Activated CD8-positive, alpha-beta T cell treated with anti-CD3 and anti-CD28 coated beads, Interleukin-2, amount 10 ng/mL, durations not matched to agents 7 days and 5 days (primary cell): ENCODE results near the gene CES5A. TPM values are rescaled to one million over a fixed set of nuclear protein-coding genes. Genes with fewer than 3 reads are reported as not detected.
"Not testable (repeated sequence)": the region's sequence is repeated elsewhere in the genome, so short reads cannot be mapped to it uniquely, and the experiment has no call there.

Experiments used
- ATAC-seq: fragments of 150-1000 bp; cut with Tn5 transposase; one replicate; pipeline ENCODE4 v1.10.0; 2021; ENCODE audit warnings: moderate library complexity
- CTCF ChIA-PET: fragments of 350-600 bp; sonication (Branson Sonifier 250); formaldehyde crosslinking; loops from one replicate; lab custom pipeline; 2021; ENCODE audit warnings: antibody characterized with exemption; lab: Charles Lee
- POLR2A ChIA-PET: fragments of 350-600 bp; sonication (Branson Sonifier 250); formaldehyde crosslinking; loops from one replicate; lab custom pipeline; 2021; ENCODE audit warnings: antibody characterized with exemption; lab: Charles Lee
- DNase-seq: peaks from one replicate; pipeline ENCODE4 v3.0.0-alpha.2; 2020
- H3K27ac Mint-ChIP-seq: one replicate; pipeline ENCODE4 v1.8.0; 2021; ENCODE audit warnings: mild to moderate bottlenecking, mixed read lengths
- H3K27me3 Mint-ChIP-seq: one replicate; pipeline ENCODE4 v1.8.0; 2021; ENCODE audit warnings: low read depth, mixed read lengths
- H3K36me3 Mint-ChIP-seq: one replicate; pipeline ENCODE4 v1.8.0; 2021; ENCODE audit warnings: low read depth, mixed read lengths
- H3K4me1 Mint-ChIP-seq: one replicate; pipeline ENCODE4 v1.8.0; 2021; ENCODE audit warnings: low read depth, mixed read lengths
- H3K4me3 Mint-ChIP-seq: one replicate; pipeline ENCODE4 v1.8.0; 2021; ENCODE audit warnings: mild to moderate bottlenecking, mixed read lengths
- H3K9me3 Mint-ChIP-seq: one replicate; pipeline ENCODE4 v1.8.0; 2022; ENCODE audit warnings: mixed read lengths; ENCODE audit not compliant: insufficient read depth
- total RNA-seq, 2 experiments: library from RNA; stranded (reverse); gene quantifications; one replicate each; pipeline ENCODE4 v1.2.3, GENCODE V29; 2021

Gene CES5A
- total RNA-seq = not detected

- no peaks in the 10 kb centered on the region for H3K4me1 Mint-ChIP-seq
- ChIA-PET CTCF (interaction anchor here (1.0 to 1.1 kb wide), 2 partner anchors 33 to 410 kb away, joined by 3 read pairs; no protein-coding TSS in a partner anchor), POLR2A (no interaction called here)
- H3K27me3 Mint-ChIP-seq = no peaks in the 10 kb centered on the region
- no peak within 1 kb of the TSS for H3K27ac Mint-ChIP-seq
- no peak within 1 kb of the TSS for H3K4me3 Mint-ChIP-seq
- DNase-seq (no peak), ATAC-seq (no peak)
- H3K9me3 Mint-ChIP-seq = no peaks in the 10 kb centered on the region
- H3K36me3 Mint-ChIP-seq = no peaks in the 10 kb centered on the region
These were observed at the start of gene CES5A for GRCh38 chr16:55875273-55875672. CES5A (minus strand) TSS chr16:55875373; CDS start chr16:55875221, 152 bp downstream.

DNA sequence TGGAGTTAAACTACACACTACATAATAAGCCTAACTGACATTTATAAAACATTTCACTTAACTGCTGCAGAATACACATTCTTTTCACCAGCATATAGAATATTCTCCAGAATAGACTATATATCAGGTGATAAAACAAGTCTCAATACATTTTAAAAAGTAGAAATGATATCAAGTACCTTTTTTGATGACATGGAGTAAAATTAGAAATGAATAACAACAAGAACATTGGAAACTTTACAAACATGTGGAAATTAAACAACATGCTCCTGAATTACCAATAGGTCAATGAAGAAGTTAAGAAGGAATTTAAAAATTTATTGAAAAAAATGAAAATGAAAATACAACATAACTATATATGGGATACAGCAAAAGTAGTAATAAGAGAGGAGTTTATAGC is 47.5 kb upstream of the CES5A start:
- no peak overlapping the region for H3K27ac Mint-ChIP-seq
- no peak for ATAC-seq
- POLR2A ChIA-PET = no interaction called here

GRCh38 chr16:55917373-55918160 is 42.4 kb upstream of the CES5A start:
- DNase-seq (no peak), ATAC-seq (no peak)
- POLR2A ChIA-PET = no interaction called here
- Mint-ChIP-seq H3K36me3 (no peaks in the 10 kb centered on the region), H3K27ac (no peak overlapping the region), H3K4me3 (no peak overlapping the region), H3K9me3 (no peaks in the 10 kb centered on the region), H3K4me1 (no peaks in the 10 kb centered on the region), H3K27me3 (peaks cover 9% of the 10 kb centered on the region)
- CTCF ChIA-PET = no interaction called here

More for the DNA sequence above, 47.5 kb upstream of the CES5A start:
- no peak for DNase-seq
- Mint-ChIP-seq H3K9me3 (no peaks in the 10 kb centered on the region), H3K36me3 (no peaks in the 10 kb centered on the region), H3K4me1 (no peaks in the 10 kb centered on the region), H3K4me3 (no peak overlapping the region), H3K27me3 (peaks cover 30% of the 10 kb centered on the region)
- CTCF ChIA-PET = no interaction called here

DNA sequence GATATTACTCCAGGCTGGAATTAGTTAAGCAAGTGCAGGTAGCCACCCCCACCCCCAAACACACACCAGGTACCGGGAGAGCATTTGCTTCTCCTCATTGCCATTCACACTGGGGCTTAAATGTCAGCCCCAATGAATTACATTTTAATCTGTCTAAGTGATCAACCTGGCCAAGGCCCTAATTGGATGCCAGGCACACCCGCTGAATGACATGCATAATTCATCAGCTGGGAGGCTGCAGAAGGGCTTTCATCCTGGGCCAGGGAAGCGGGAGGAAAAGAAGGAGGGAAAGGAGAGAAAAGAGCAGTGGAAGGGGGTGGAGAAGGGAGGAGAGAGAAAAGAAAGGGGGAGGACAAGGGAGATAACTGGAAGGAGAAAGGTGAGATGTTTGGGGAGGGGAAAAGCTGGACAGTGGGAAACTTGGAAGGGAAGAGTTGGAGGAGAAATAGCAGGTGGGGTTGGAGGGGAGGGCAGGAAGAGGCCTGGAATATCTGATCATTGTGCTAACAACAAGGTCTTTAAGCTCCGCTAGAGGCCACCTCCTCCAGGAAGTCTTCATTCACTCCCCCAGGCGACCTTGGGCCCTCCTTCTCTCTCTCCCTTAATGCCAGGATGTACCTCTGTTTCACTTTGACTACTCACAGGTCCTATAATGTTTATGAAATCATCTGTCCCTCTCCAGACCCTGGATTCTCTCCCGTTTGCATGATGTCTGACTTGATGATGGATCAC is 40.1 kb upstream of the CES5A start:
- no peak for ATAC-seq
- Mint-ChIP-seq H3K4me1 (no peaks in the 10 kb centered on the region), H3K4me3 (no peak overlapping the region), H3K27ac (no peak overlapping the region), H3K27me3 (no peaks in the 10 kb centered on the region), H3K9me3 (no peaks in the 10 kb centered on the region), H3K36me3 (no peaks in the 10 kb centered on the region)
- POLR2A ChIA-PET = no interaction called here
- CTCF ChIA-PET = no interaction called here
- no peak for DNase-seq

DNA sequence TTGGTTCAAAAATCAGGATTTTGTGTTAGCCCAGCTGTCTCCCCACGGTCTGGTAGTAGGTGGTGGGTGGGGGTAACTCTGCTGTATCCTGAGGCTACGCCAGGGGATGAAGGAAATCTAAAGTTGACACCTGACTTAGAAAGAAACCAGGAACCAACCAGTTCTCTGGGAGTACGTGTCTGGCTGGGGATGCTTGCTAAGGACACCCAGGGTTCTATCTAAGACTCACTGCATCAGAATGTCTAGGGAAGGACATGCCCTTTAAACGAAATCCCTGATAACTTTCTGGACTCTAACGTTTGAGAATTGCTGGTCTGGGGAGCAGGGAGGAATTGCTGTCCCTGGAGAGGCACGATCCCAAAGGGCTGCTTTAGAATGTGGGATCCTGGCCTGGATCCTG is 39.2 kb upstream of the CES5A start:
- Mint-ChIP-seq H3K27ac (no peak overlapping the region), H3K9me3 (no peaks in the 10 kb centered on the region), H3K36me3 (no peaks in the 10 kb centered on the region), H3K4me1 (no peaks in the 10 kb centered on the region), H3K4me3 (no peak overlapping the region), H3K27me3 (no peaks in the 10 kb centered on the region)
- CTCF ChIA-PET = no interaction called here
- DNase-seq (no peak), ATAC-seq (no peak)
- POLR2A ChIA-PET = no interaction called here

DNA sequence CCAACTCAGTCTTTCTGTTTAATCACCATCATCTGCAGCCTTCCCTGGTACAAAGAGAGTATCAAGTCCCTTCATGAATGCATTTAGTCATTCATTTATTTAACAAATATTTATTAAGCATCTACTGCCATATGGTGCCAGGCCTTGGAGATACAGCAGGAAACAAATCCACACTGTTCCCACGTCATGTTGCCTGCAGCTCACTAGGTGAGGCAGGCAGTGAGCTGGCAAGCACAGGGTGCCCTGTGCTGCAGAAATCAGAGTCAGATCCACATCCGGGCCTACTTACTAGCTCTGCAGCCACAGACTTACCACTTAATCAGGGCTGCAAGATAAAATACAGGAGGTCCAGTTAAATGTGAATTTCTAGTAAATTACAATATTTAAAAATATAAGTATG is 38.5 kb upstream of the CES5A start:
- no peaks in the 10 kb centered on the region for H3K36me3 Mint-ChIP-seq

GRCh38 chr16:55913121-55913520 is 37.9 kb upstream of the CES5A start:
- H3K36me3 Mint-ChIP-seq, DNase-seq, H3K4me1 Mint-ChIP-seq, CTCF ChIA-PET, POLR2A ChIA-PET, H3K27me3 Mint-ChIP-seq, H3K4me3 Mint-ChIP-seq, H3K9me3 Mint-ChIP-seq, H3K27ac Mint-ChIP-seq, ATAC-seq: not testable (repeated sequence)

More for the DNA sequence above, 38.5 kb upstream of the CES5A start:
- H3K9me3 Mint-ChIP-seq = no peaks in the 10 kb centered on the region
- ChIA-PET CTCF (no interaction called here), POLR2A (no interaction called here)
- ATAC-seq = no peak
- no peak for DNase-seq
- no peak overlapping the region for H3K4me3 Mint-ChIP-seq
- no peaks in the 10 kb centered on the region for H3K27me3 Mint-ChIP-seq
- H3K27ac Mint-ChIP-seq = no peak overlapping the region
- no peaks in the 10 kb centered on the region for H3K4me1 Mint-ChIP-seq

- no peaks in the 10 kb centered on the region for H3K9me3 Mint-ChIP-seq
- H3K27ac Mint-ChIP-seq = no peak overlapping the region
- no peak overlapping the region for H3K4me3 Mint-ChIP-seq
- H3K4me1 Mint-ChIP-seq = no peaks in the 10 kb centered on the region
- ATAC-seq = no peak
- H3K27me3 Mint-ChIP-seq = no peaks in the 10 kb centered on the region
- ChIA-PET CTCF (no interaction called here), POLR2A (no interaction called here)
- DNase-seq = no peak
- no peaks in the 10 kb centered on the region for H3K36me3 Mint-ChIP-seq
These were observed 36.8 kb upstream of the CES5A start for GRCh38 chr16:55912022-55912421.

DNA sequence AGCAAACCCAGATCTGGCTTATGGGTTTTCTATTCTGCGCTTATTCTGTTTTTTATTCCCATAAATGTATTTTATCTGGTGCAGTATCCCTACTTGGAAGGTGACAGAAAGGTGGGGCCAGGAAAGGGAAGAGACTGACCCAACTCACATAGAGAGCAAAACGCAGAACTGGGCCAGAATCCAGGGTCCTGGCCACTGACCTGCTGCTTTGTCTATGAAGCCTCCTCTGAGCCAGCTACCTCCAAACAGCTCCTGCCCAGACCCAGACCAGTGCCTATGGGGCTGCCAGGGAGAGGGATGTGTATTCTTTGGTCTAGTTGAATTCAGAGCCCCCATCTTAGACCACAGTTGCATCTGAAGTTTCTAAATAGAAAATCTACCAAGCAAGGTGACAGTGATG is 36.4 kb upstream of the CES5A start:
- no peaks in the 10 kb centered on the region for H3K9me3 Mint-ChIP-seq
- no peak for DNase-seq
- ChIA-PET POLR2A (no interaction called here), CTCF (no interaction called here)
- no peak overlapping the region for H3K4me3 Mint-ChIP-seq
- H3K36me3 Mint-ChIP-seq = no peaks in the 10 kb centered on the region
- H3K4me1 Mint-ChIP-seq = no peaks in the 10 kb centered on the region
- no peaks in the 10 kb centered on the region for H3K27me3 Mint-ChIP-seq
- H3K27ac Mint-ChIP-seq = no peak overlapping the region
- no peak for ATAC-seq

DNA sequence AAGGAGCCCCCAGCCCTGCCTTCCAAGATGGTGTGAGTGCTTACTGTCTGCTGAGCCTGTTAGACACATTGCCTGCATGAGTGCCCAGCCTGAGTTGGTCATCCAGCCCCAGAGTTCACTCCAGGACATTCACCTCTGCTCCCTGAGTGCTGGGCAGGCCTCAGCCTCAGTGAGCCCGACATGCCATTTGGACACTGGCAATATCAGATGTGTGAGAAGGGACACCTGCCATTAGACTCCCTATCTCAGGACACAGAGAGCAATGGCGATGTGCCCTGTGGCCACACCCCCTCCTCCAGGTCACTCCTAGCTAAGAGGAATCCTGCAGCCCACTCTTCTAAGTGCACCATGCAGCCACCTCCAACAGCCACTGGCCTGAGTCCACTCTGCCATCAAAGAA is 34.7 kb upstream of the CES5A start:
- H3K27me3 Mint-ChIP-seq = no peaks in the 10 kb centered on the region

DNA sequence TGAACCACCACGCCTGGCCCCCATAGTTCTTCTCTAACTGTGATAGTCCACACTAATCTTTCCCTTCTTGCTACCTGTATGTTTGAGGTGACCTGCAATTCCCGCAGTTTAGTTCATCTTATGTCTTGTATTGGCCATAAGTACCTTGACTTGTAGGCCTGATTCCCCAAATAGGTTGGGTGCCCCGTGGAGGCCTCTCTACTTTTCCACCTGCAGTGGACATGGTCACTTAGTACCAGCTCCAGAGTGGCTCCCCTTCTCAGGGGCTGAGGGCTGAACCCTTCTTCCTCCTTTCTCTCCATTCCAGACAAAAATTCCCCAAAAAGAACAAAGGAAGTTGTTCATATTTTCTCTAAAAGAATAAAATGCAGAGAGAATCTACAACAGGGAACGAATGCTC is 33.5 kb upstream of the CES5A start:
- Mint-ChIP-seq H3K4me1 (no peaks in the 10 kb centered on the region), H3K27ac (no peak overlapping the region), H3K27me3 (no peaks in the 10 kb centered on the region), H3K9me3 (peaks cover 4% of the 10 kb centered on the region), H3K4me3 (no peak overlapping the region), H3K36me3 (no peaks in the 10 kb centered on the region)
- DNase-seq = no peak
- ChIA-PET POLR2A (no interaction called here), CTCF (no interaction called here)
- no peak for ATAC-seq

More for the DNA sequence above, 34.7 kb upstream of the CES5A start:
- no peak overlapping the region for H3K27ac Mint-ChIP-seq
- H3K36me3 Mint-ChIP-seq = no peaks in the 10 kb centered on the region
- H3K4me1 Mint-ChIP-seq = no peaks in the 10 kb centered on the region
- ATAC-seq = no peak
- no peak overlapping the region for H3K4me3 Mint-ChIP-seq
- CTCF ChIA-PET = no interaction called here
- no peak for DNase-seq
- POLR2A ChIA-PET = no interaction called here
- H3K9me3 Mint-ChIP-seq = no peaks in the 10 kb centered on the region

- ChIA-PET CTCF (no interaction called here), POLR2A (no interaction called here)
- H3K36me3 Mint-ChIP-seq = no peaks in the 10 kb centered on the region
- no peaks in the 10 kb centered on the region for H3K4me1 Mint-ChIP-seq
- H3K9me3 Mint-ChIP-seq = peaks cover 7% of the 10 kb centered on the region
- DNase-seq = no peak
- H3K27ac Mint-ChIP-seq = no peak overlapping the region
- H3K4me3 Mint-ChIP-seq = no peak overlapping the region
- ATAC-seq = no peak
- no peaks in the 10 kb centered on the region for H3K27me3 Mint-ChIP-seq
These were observed 32.5 kb upstream of the CES5A start for GRCh38 chr16:55907661-55908060.
